H1 (cell line): ENCODE results near the gene ATAD3B. TPM values are rescaled to one million over a fixed set of nuclear protein-coding genes. Genes with fewer than 3 reads are reported as not detected.

ENCODE experiments used
- CTCF ChIA-PET: fragments of 300-600 bp; sonication (Branson Sonifier 250); formaldehyde crosslinking; loops from one replicate; lab custom pipeline; 2021; ENCODE audit not compliant: partially characterized antibody; lab: Charles Lee
- POLR2A ChIA-PET: fragments of 300-600 bp; sonication (Branson Sonifier 250); formaldehyde crosslinking; loops from one replicate; lab custom pipeline; 2021; ENCODE audit warnings: inconsistent platforms; ENCODE audit not compliant: partially characterized antibody; lab: Charles Lee
- DNase-seq, 2 experiments: peaks; one replicate each; pipeline versions ENCODE4 v3.0.0 to v3.0.0-alpha.2; 2010 to 2022; ENCODE audit warnings: low spot score in 2 of 2, low read depth in 1 of 2, mixed read lengths in 1 of 2
- FAIRE-seq: peaks from 2 replicates; lab custom pipeline; 2011; peaks lifted over from hg19 to GRCh38; lab: Jason Lieb, UNC
- H2AFZ ChIP-seq: 2 replicates; pipeline ENCODE4 v1.8.1; 2012; ENCODE audit warnings: low read length, inconsistent platforms
- H2AK5ac ChIP-seq: 2 replicates; pipeline ENCODE4 v1.6.1; 2013; ENCODE audit warnings: low read depth, low read length
- H2BK120ac ChIP-seq: replicated peaks from 2 replicates; pipeline ENCODE3; 2013; ENCODE audit warnings: low read depth, low read length, inconsistent platforms
- H2BK12ac ChIP-seq: 2 replicates; pipeline ENCODE4 v1.6.1; 2013; ENCODE audit warnings: low read depth, low read length
- H2BK15ac ChIP-seq: 2 replicates; pipeline ENCODE4 v1.6.1; 2013; ENCODE audit warnings: low read length
- H2BK20ac ChIP-seq: 2 replicates; pipeline ENCODE4 v1.6.1; 2013; ENCODE audit warnings: low read length
- H2BK5ac ChIP-seq: 2 replicates; pipeline ENCODE4 v1.6.1; 2013; ENCODE audit warnings: low read depth, low read length
- H3K14ac ChIP-seq: 2 replicates; pipeline ENCODE4 v1.6.1; 2013; ENCODE audit warnings: inconsistent platforms; ENCODE audit not compliant: insufficient read length
- H3K18ac ChIP-seq: 2 replicates; pipeline ENCODE4 v1.6.1; 2013; ENCODE audit warnings: low read length; ENCODE audit errors: extremely low read depth
- H3K23ac ChIP-seq: 2 replicates; pipeline ENCODE4 v1.6.1; 2013; ENCODE audit warnings: inconsistent platforms; ENCODE audit not compliant: insufficient read length
- H3K23me2 ChIP-seq: 2 replicates; pipeline ENCODE4 v1.6.1; 2013; ENCODE audit warnings: low read depth, low read length
- H3K27ac ChIP-seq: 2 replicates; pipeline ENCODE4 v1.6.1; 2011; ENCODE audit warnings: low read depth, low read length, inconsistent platforms
- H3K27me3 ChIP-seq, 4 experiments: replicated peaks in 1 of 4; 1 replicate in 1 of 4; 2 replicates in 3 of 4; pipeline versions ENCODE4 v1.6.1 to v1.8.1; 2011 to 2013; ENCODE audit warnings: low read length in 3 of 4, mild to moderate bottlenecking in 3 of 4, inconsistent platforms in 2 of 4, mixed read lengths in 2 of 4, moderate library complexity in 1 of 4; ENCODE audit not compliant: control insufficient read depth in 3 of 4, insufficient read depth in 3 of 4; ENCODE audit errors: extremely low read depth in 1 of 4
- H3K36me3 ChIP-seq, 4 experiments: 2 replicates each; pipeline versions ENCODE4 v1.6.1 to v1.8.1; 2011 to 2013; ENCODE audit warnings: mild to moderate bottlenecking in 4 of 4, low read length in 3 of 4, moderate library complexity in 2 of 4, control low read depth in 1 of 4, inconsistent platforms in 1 of 4; ENCODE audit not compliant: insufficient read depth in 4 of 4, control insufficient read depth in 2 of 4
- H3K4ac ChIP-seq: replicated peaks from 2 replicates; pipeline ENCODE3; 2013; ENCODE audit warnings: low read length, low read depth, mixed read lengths, inconsistent platforms; ENCODE audit not compliant: insufficient read length
- H3K4me1 ChIP-seq, 4 experiments: replicated peaks in 1 of 4; 1 replicate in 1 of 4; 2 replicates in 3 of 4; pipeline versions ENCODE4 v1.6.1 to v1.8.1; 2011 to 2013; ENCODE audit warnings: low read length in 3 of 4, inconsistent platforms in 2 of 4, mixed read lengths in 1 of 4; ENCODE audit not compliant: insufficient read depth in 4 of 4, control insufficient read depth in 3 of 4
- H3K4me2 ChIP-seq, 2 experiments: 2 replicates each; pipeline versions ENCODE4 v1.6.1 to v1.8.1; 2011 to 2013; ENCODE audit warnings: low read depth in 2 of 2, low read length in 2 of 2, control low read depth in 1 of 2, inconsistent platforms in 1 of 2, mild to moderate bottlenecking in 1 of 2; ENCODE audit not compliant: insufficient read depth in 1 of 2
- H3K4me3 ChIP-seq, 4 experiments: fragments of 200-600, 300-600 bp in 1 of 4; sonication (generic), shearing (Covaris generic), sonication (Bioruptor Twin) in 1 of 4; 2 replicates each; pipeline versions ENCODE4 v1.5.1 to v1.8.1; 2011 to 2016; ENCODE audit warnings: low read length in 4 of 4, low read depth in 3 of 4, control low read depth in 2 of 4, inconsistent platforms in 2 of 4, mild to moderate bottlenecking in 2 of 4, mixed read lengths in 1 of 4, moderate library complexity in 1 of 4; ENCODE audit not compliant: insufficient read depth in 2 of 4; ENCODE audit errors: extremely low read depth in 1 of 4
- H3K56ac ChIP-seq: replicated peaks from 2 replicates; pipeline ENCODE3; 2013; ENCODE audit warnings: low read depth, mild to moderate bottlenecking, mixed read lengths, low read length, inconsistent platforms; ENCODE audit not compliant: insufficient read length
- H3K79me1 ChIP-seq: 2 replicates; pipeline ENCODE4 v1.6.1; 2013; ENCODE audit warnings: low read depth, low read length, control low read depth
- H3K79me2 ChIP-seq, 2 experiments: 2 replicates each; pipeline versions ENCODE4 v1.6.1 to v1.8.1; 2012 to 2013; ENCODE audit warnings: low read length in 2 of 2, mild to moderate bottlenecking in 2 of 2, inconsistent platforms in 1 of 2; ENCODE audit not compliant: insufficient read depth in 2 of 2, control insufficient read depth in 1 of 2
- H3K9ac ChIP-seq, 4 experiments: replicated peaks in 1 of 4; 1 replicate in 1 of 4; 2 replicates in 3 of 4; pipeline versions ENCODE4 v1.6.1 to v1.8.1; 2011 to 2013; ENCODE audit warnings: low read depth in 3 of 4, low read length in 3 of 4, control low read depth in 2 of 4, mild to moderate bottlenecking in 2 of 4, moderate library complexity in 2 of 4, inconsistent platforms in 1 of 4; ENCODE audit errors: extremely low read depth in 1 of 4
- H3K9me3 ChIP-seq, 2 experiments: 2 replicates each; pipeline versions ENCODE4 v1.6.1 to v1.8.1; 2012 to 2013; ENCODE audit warnings: mild to moderate bottlenecking in 2 of 2, moderate library complexity in 2 of 2, control low read depth in 1 of 2, inconsistent platforms in 1 of 2, low read depth in 1 of 2, low read length in 1 of 2, mixed read lengths in 1 of 2; ENCODE audit not compliant: insufficient read depth in 2 of 2
- H4K20me1 ChIP-seq, 2 experiments: replicated peaks in 1 of 2; 2 replicates each; pipeline versions ENCODE3 to v1.8.1; 2011 to 2013; ENCODE audit warnings: inconsistent platforms in 2 of 2, low read length in 2 of 2, mild to moderate bottlenecking in 1 of 2; ENCODE audit not compliant: insufficient read depth in 2 of 2, control insufficient read depth in 1 of 2
- H4K5ac ChIP-seq: 2 replicates; pipeline ENCODE4 v1.6.1; 2013; ENCODE audit warnings: low read length, low read depth, mixed read lengths, inconsistent platforms; ENCODE audit not compliant: insufficient read length
- H4K8ac ChIP-seq: 2 replicates; pipeline ENCODE4 v1.8.0; 2013; ENCODE audit warnings: mild to moderate bottlenecking, moderate library complexity, low read length, inconsistent platforms; ENCODE audit not compliant: insufficient read depth; ENCODE audit errors: extremely low read depth
- H4K91ac ChIP-seq: replicated peaks from 2 replicates; pipeline ENCODE3; 2013; ENCODE audit warnings: low read length, mixed read lengths, inconsistent platforms; ENCODE audit not compliant: insufficient read length
- ATF3 ChIP-seq: IDR thresholded peaks from 2 replicates; pipeline ENCODE4 v1.6.1; 2011; ENCODE audit warnings: low read depth, mild to moderate bottlenecking, low read length; ENCODE audit not compliant: insufficient read depth
- BRCA1 ChIP-seq: IDR thresholded peaks from 2 replicates; pipeline ENCODE4 v1.6.1; 2012; ENCODE audit warnings: low read depth, low read length, improper control_type of control experiment
- GABPA ChIP-seq: IDR thresholded peaks from 2 replicates; pipeline ENCODE4 v1.6.1; 2011; ENCODE audit warnings: mild to moderate bottlenecking, low read length, moderate library complexity, borderline replicate concordance; ENCODE audit not compliant: insufficient read depth
- HDAC2 ChIP-seq, 2 experiments: fragments of 300-600 bp in 1 of 2; sonication (generic) in 1 of 2; IDR thresholded peaks; 2 replicates each; pipeline ENCODE4 v1.6.1; 2011 to 2012; ENCODE audit warnings: low read depth in 2 of 2, low read length in 2 of 2, mild to moderate bottlenecking in 2 of 2, moderate library complexity in 2 of 2, borderline replicate concordance in 1 of 2, inconsistent platforms in 1 of 2
- HDAC6 ChIP-seq: IDR thresholded peaks from one replicate; pipeline ENCODE4 v1.7.1; 2012; ENCODE audit warnings: low read depth, mild to moderate bottlenecking, inconsistent platforms, low read length, moderate library complexity
- POU5F1 ChIP-seq: IDR thresholded peaks from 2 replicates; pipeline ENCODE4 v1.6.1; 2011; ENCODE audit warnings: low read depth, mild to moderate bottlenecking, low read length, moderate library complexity
- SUZ12 ChIP-seq: fragments of 200-600 bp; sonication (generic); IDR thresholded peaks from 2 replicates; pipeline ENCODE4 v1.6.1; 2012; ENCODE audit warnings: mild to moderate bottlenecking, inconsistent platforms, low read length, moderate library complexity, mixed read lengths
- WGBS, 2 experiments: shearing (Covaris generic) in 1 of 2; methylation state at CpG; one replicate each; pipeline versions ENCODE4 v1.1.6 to v1.1.7; 2013 to 2015; ENCODE audit warnings: low lambda C conversion rate in 2 of 2, mixed read lengths in 2 of 2, inconsistent platforms in 1 of 2, low coverage in 1 of 2, missing lambda C conversion rate in 1 of 2; ENCODE audit not compliant: insufficient replicate concordance in 2 of 2, insufficient coverage in 1 of 2, insufficient read length in 1 of 2; ENCODE audit errors: extremely low coverage in 1 of 2, missing lambda C conversion rate in 1 of 2; 5-methylcytosine and 5-hydroxymethylcytosine counted together
- polyA plus RNA-seq, 7 experiments: library from polyadenylated mRNA; depleted of rRNA in 3 of 7; stranded (reverse) in 5 of 7; unstranded in 2 of 7; fragments of >200 nt in 5 of 7; fragments of 200-250 nt in 2 of 7; gene quantifications; 1 replicate in 5 of 7; 2 replicates in 1 of 7; 4 replicates in 1 of 7; pipeline versions ENCODE4 v1.2.1 to v1.2.3, GENCODE V29; 2011 to 2013; ENCODE audit warnings: missing spikeins in 2 of 7, mixed read lengths in 2 of 7
- total RNA-seq: library from RNA; stranded (reverse); fragmentation: NEBNext Ultra II Directional; extraction: Animal tissue kit (Norgen Biotek cat#: 25700); gene quantifications from 2 replicates; pipeline ENCODE4 v1.2.1, GENCODE V29; 2021
- TF ChIP-seq, protein P1 (sequence below): IDR thresholded peaks from 2 replicates; pipeline ENCODE4 v1.6.1; 2012; ENCODE audit warnings: inconsistent platforms

ATAD3B gene
- total and polyA plus RNA-seq, 2 of the 8 experiments (the other 6 are each of a cell fraction or from before 2014, with no cell fraction given): 31.3 to 63.0 TPM

- Histone ChIP-seq H4K8ac (no peak overlapping the region), H3K9me3 (no peaks in the 10 kb centered on the region), H3K4me1 (no peaks in the 10 kb centered on the region), H3K79me1 (peaks cover 2% of the 10 kb centered on the region), H3K79me2 (no peaks in the 10 kb centered on the region), H3K36me3 (peaks cover 8 to 42% (median 19%) of the 10 kb centered on the region in 4 experiments), H3K27ac (no peak overlapping the region), H3K56ac (no peak overlapping the region), H4K91ac (no peak overlapping the region), H3K23me2 (no peaks in the 10 kb centered on the region), H2BK15ac (no peak overlapping the region), H4K20me1 (peaks cover 0 to 5% of the 10 kb centered on the region in 2 experiments), H2BK120ac (no peak overlapping the region), H2BK12ac (no peak overlapping the region), H3K4me2 (no peak overlapping the region), H2BK5ac (no peak overlapping the region), H2AK5ac (no peak overlapping the region), H3K23ac (no peak overlapping the region), H2AFZ (no peak overlapping the region), H4K5ac (no peak overlapping the region), H3K4me3 (no peak overlapping the region), H3K4ac (no peak overlapping the region), H3K27me3 (no peaks in the 10 kb centered on the region), H3K18ac (no peak overlapping the region), H2BK20ac (no peak overlapping the region), H3K14ac (no peak overlapping the region), H3K9ac (no peak overlapping the region)
- TF ChIP-seq HDAC2 (IDR thresholded peaks at IDR 0.05; ENCODE audit: borderline replicate concordance in 1 of 2, low read depth in 2 of 2, low read length in 2 of 2) (no peak), ATF3 (no peak), POU5F1 (no peak), SUZ12 (no peak), HDAC6 (no peak), BRCA1 (no peak), GABPA (no peak)
- TF ChIP-seq, protein P1, sequence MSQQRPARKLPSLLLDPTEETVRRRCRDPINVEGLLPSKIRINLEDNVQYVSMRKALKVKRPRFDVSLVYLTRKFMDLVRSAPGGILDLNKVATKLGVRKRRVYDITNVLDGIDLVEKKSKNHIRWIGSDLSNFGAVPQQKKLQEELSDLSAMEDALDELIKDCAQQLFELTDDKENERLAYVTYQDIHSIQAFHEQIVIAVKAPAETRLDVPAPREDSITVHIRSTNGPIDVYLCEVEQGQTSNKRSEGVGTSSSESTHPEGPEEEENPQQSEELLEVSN: no peak
- WGBS, 2 experiments: 94% methylated on average over 19 of the region's 19 CpGs; no CpG with 5 or more reads in 1 of the 2 experiments
- CTCF ChIA-PET: no interaction called here
- DNase-seq (no peak), FAIRE-seq (no peak)
- POLR2A ChIA-PET: interaction anchor here (0.7 kb wide), 1 partner anchor 101 kb away, joined by 3 read pairs; no protein-coding TSS in a partner anchor
Observed at GRCh38 chr1:1521331-1521730, 49.8 kb downstream of the ATAD3B start.
